ENCODE measurements around the gene GNB1.

The GNB1 gene

DNA sequence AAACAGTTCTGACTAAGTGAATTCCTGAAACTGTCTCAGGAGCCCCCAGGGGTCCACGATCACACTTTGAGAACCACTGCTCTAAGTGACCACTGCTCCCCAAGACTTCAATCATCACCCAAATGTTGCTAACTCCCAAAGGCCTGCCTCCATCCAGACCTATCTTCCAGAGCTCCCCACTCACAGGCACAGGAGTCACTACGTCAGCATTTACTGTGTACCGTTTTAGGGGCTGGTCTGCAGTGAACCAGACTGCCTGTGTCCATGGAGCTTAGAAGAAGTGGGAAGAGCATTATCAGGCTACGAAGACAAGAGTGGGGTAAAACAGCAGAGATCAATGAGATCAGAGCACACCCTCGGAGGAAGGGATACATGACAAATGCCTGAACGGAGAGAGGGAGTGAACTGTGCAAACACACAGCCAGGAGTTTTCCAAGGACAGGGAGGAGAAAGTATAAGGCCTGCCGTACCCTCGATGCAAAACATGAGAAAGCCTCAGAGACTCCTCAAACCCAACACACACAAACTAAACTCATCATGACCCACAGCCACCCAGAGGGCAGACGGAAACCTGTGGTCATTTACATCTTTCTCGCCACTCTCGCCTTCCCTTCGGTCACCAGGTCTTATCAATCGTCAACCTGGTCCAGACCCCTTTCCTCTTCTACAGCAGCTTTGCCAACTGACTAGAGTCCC is 10.1 kb downstream of the GNB1 start:
- no peak overlapping the region for H2AFZ ChIP-seq (ENCODE audit: low read depth, low read length, severe bottlenecking)
- H4K20me1 ChIP-seq (ENCODE audit: low read depth, low read length), result peaks cover 29% of the 10 kb centered on the region; the same call in 1 of the 2 replicates
- H3K79me2 ChIP-seq (ENCODE audit: insufficient read depth, low read length), result peaks cover 100% of the 10 kb centered on the region
- H3K9me3 ChIP-seq (ENCODE audit: insufficient read depth, low read length), result no peaks in the 10 kb centered on the region
- H3K27me3 ChIP-seq (ENCODE audit: low read length), result no peaks in the 10 kb centered on the region
- no peak overlapping the region for H3K9ac ChIP-seq (ENCODE audit: low read length)
- H3K36me3 ChIP-seq (ENCODE audit: low read length), result 0 out of 2 replicates have a peak, but pooled peaks cover 9% of the 10 kb centered on the region
- TF ChIP-seq EZH2phosphoT487 (conservative IDR thresholded peaks at IDR 0.05; ENCODE audit: low read length), result no peak
- TF ChIP-seq, protein P1, sequence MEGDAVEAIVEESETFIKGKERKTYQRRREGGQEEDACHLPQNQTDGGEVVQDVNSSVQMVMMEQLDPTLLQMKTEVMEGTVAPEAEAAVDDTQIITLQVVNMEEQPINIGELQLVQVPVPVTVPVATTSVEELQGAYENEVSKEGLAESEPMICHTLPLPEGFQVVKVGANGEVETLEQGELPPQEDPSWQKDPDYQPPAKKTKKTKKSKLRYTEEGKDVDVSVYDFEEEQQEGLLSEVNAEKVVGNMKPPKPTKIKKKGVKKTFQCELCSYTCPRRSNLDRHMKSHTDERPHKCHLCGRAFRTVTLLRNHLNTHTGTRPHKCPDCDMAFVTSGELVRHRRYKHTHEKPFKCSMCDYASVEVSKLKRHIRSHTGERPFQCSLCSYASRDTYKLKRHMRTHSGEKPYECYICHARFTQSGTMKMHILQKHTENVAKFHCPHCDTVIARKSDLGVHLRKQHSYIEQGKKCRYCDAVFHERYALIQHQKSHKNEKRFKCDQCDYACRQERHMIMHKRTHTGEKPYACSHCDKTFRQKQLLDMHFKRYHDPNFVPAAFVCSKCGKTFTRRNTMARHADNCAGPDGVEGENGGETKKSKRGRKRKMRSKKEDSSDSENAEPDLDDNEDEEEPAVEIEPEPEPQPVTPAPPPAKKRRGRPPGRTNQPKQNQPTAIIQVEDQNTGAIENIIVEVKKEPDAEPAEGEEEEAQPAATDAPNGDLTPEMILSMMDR (IDR thresholded peaks at IDR 0.05; ENCODE audit: insufficient read depth, low read length, poor library complexity, severe bottlenecking), result no peak
- H3K27ac ChIP-seq (ENCODE audit: low read depth, low read length), result no peak overlapping the region
- H3K4me2 ChIP-seq (ENCODE audit: low read depth, low read length, poor library complexity, severe bottlenecking), result no peak overlapping the region
- no peaks in the 10 kb centered on the region for H3K9me2 ChIP-seq (replicated peaks; ENCODE audit: insufficient read depth, low read length)
- no peaks in the 10 kb centered on the region for H3F3A ChIP-seq (ENCODE audit: insufficient read depth)
- no peak overlapping the region for H3K4me3 ChIP-seq (ENCODE audit: insufficient read depth, low read length, poor library complexity, severe bottlenecking)

DNA sequence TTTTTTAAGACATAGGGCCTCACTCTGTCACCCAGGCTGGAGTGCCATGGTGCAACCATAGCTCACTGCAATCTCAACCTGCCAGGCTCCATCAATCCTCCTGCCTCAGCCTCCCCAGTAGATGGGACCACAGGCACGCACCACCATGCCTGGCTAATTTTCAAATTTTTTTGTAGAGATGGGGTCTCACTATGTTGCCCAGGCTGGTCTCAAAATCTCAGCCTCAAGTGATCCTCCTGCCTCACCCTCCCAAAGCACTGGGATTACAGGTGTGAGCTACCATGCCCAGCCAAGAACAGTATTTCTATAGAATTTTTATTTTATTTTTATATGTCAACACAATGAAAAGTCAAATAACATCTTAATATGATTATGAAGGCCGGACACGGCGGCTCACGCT is 10.9 kb downstream of the GNB1 start:
- Histone ChIP-seq H3K4me2 (ENCODE audit: low read depth, low read length, poor library complexity, severe bottlenecking) (no peak overlapping the region), H3K9me2 (replicated peaks; ENCODE audit: insufficient read depth, low read length) (no peaks in the 10 kb centered on the region), H3K9me3 (ENCODE audit: insufficient read depth, low read length) (no peaks in the 10 kb centered on the region), H3K4me3 (ENCODE audit: insufficient read depth, low read length, poor library complexity, severe bottlenecking) (no peak overlapping the region), H4K20me1 (ENCODE audit: low read depth, low read length) (peaks cover 29% of the 10 kb centered on the region; the same call in 1 of the 2 replicates), H3F3A (ENCODE audit: insufficient read depth) (no peaks in the 10 kb centered on the region), H2AFZ (ENCODE audit: low read depth, low read length, severe bottlenecking) (no peak overlapping the region), H3K79me2 (ENCODE audit: insufficient read depth, low read length) (peaks cover 100% of the 10 kb centered on the region), H3K27ac (ENCODE audit: low read depth, low read length) (no peak overlapping the region), H3K36me3 (ENCODE audit: low read length) (0 out of 2 replicates have a peak, but pooled peaks cover 9% of the 10 kb centered on the region), H3K27me3 (ENCODE audit: low read length) (no peaks in the 10 kb centered on the region), H3K9ac (ENCODE audit: low read length) (no peak overlapping the region)
- TF ChIP-seq, protein P1 (IDR thresholded peaks at IDR 0.05; ENCODE audit: insufficient read depth, low read length, poor library complexity, severe bottlenecking), result no peak
- no peak for TF ChIP-seq EZH2phosphoT487 (conservative IDR thresholded peaks at IDR 0.05; ENCODE audit: low read length)

DNA sequence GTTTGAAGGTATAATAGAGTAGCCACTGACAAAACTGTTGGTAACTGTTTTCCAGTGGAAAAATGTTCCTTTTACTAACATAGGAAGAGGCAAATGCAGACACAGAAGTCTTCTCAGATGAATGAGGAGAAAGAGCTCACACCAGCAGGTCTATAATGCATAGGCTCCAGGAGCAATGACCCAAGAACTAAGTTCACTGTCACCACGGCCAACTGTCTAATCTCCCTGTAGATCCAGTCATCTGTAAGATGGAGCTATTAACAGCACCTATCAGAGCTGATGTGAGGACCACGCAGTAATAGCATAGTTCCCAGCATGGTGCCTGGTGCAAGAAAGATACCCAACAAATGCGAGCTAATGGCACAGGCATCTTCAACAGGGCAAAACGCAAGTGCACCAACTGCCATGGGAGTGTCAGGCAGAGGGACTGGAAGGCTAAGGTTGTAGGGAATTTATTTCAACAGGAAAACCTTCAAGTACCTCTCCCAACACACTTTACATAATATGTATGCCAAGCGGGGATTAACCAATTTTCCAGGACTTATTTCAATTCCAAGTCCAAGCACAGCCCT is 12.9 kb downstream of the GNB1 start:
- Histone ChIP-seq H3K4me3 (ENCODE audit: insufficient read depth, low read length, poor library complexity, severe bottlenecking) (no peak overlapping the region), H3K27ac (ENCODE audit: low read depth, low read length) (no peak overlapping the region), H3K9me3 (ENCODE audit: insufficient read depth, low read length) (no peaks in the 10 kb centered on the region), H3K9me2 (replicated peaks; ENCODE audit: insufficient read depth, low read length) (no peaks in the 10 kb centered on the region), H3K27me3 (ENCODE audit: low read length) (no peaks in the 10 kb centered on the region), H3K9ac (ENCODE audit: low read length) (no peak overlapping the region), H3K79me2 (ENCODE audit: insufficient read depth, low read length) (peaks cover 100% of the 10 kb centered on the region), H2AFZ (ENCODE audit: low read depth, low read length, severe bottlenecking) (no peak overlapping the region), H3K4me2 (ENCODE audit: low read depth, low read length, poor library complexity, severe bottlenecking) (no peak overlapping the region), H3F3A (ENCODE audit: insufficient read depth) (no peaks in the 10 kb centered on the region), H4K20me1 (ENCODE audit: low read depth, low read length) (peaks cover 33% of the 10 kb centered on the region; the same call in 1 of the 2 replicates), H3K36me3 (ENCODE audit: low read length) (0 out of 2 replicates have a peak, but pooled peaks cover 9% of the 10 kb centered on the region)
- TF ChIP-seq, protein P1 (IDR thresholded peaks at IDR 0.05; ENCODE audit: insufficient read depth, low read length, poor library complexity, severe bottlenecking), result no peak
- no peak for TF ChIP-seq EZH2phosphoT487 (conservative IDR thresholded peaks at IDR 0.05; ENCODE audit: low read length)

Data from SU-DHL-6 (cell line).